ENCODE data around the gene JOSD2.

DNA sequence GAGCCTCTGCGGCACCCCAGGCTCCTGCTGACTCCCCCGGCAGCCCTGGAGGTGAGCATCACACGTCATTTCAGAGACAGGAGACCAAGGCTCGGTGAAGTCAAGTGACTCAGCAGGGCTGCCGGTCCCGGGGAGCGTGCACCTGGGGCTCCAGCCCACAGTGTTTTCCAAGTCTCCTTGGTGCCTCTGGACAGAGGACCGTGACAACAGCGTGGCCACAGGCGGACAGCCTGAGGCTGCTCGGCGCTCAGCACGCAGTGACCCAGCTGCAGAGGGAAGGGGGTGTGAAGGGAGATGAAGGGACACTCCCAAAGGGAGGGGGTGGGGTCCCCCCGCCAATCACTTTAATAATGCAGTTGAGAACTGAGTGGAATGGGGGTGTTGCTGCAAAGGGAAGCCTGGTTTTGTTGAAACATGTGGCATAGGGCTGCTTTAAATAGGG lies 20.2 kb upstream of the JOSD2 start:
- TF ChIP-seq, protein P1, sequence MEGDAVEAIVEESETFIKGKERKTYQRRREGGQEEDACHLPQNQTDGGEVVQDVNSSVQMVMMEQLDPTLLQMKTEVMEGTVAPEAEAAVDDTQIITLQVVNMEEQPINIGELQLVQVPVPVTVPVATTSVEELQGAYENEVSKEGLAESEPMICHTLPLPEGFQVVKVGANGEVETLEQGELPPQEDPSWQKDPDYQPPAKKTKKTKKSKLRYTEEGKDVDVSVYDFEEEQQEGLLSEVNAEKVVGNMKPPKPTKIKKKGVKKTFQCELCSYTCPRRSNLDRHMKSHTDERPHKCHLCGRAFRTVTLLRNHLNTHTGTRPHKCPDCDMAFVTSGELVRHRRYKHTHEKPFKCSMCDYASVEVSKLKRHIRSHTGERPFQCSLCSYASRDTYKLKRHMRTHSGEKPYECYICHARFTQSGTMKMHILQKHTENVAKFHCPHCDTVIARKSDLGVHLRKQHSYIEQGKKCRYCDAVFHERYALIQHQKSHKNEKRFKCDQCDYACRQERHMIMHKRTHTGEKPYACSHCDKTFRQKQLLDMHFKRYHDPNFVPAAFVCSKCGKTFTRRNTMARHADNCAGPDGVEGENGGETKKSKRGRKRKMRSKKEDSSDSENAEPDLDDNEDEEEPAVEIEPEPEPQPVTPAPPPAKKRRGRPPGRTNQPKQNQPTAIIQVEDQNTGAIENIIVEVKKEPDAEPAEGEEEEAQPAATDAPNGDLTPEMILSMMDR (conservative IDR thresholded peaks at IDR 0.05 in 1 of 2, IDR thresholded peaks at IDR 0.05 in 1 of 2; ENCODE audit: extremely low read depth in 1 of 2, insufficient read depth in 1 of 2, low read depth in 1 of 2, low read length in 2 of 2) = no peak
- no peak for TF ChIP-seq EZH2 (IDR thresholded peaks at IDR 0.05; ENCODE audit: borderline replicate concordance, low read length)
